ENCODE measurements around the gene PLEKHD1. TPM values are rescaled to one million over a fixed set of nuclear protein-coding genes. Genes with fewer than 3 reads are reported as not detected.
"Not testable (repeated sequence)": the region's sequence is repeated elsewhere in the genome, so short reads cannot be mapped to it uniquely, and the experiment has no call there.

Gene PLEKHD1
- total RNA-seq, 1 experiment from 2014 or later, result not detected

- DNase-seq (ENCODE audit: low read depth), result no peak
These were observed 2.5 kb upstream of the PLEKHD1 start for GRCh38 chr14:69481815-69482568.

GRCh38 chr14:69483765-69484443 is 624 bp upstream of the PLEKHD1 start:
- DNase-seq (ENCODE audit: low read depth), result no peak

- no peak for DNase-seq (ENCODE audit: low read depth)
These were observed 760 bp downstream of the PLEKHD1 start for GRCh38 chr14:69485315-69485660.

- no peak for DNase-seq (ENCODE audit: low read depth)
These were observed 1.2 kb downstream of the PLEKHD1 start for GRCh38 chr14:69485701-69486100.

- DNase-seq (ENCODE audit: low read depth), result no peak
These were observed 2.7 kb downstream of the PLEKHD1 start for GRCh38 chr14:69487226-69487625.

GRCh38 chr14:69487771-69488170 is 3.2 kb downstream of the PLEKHD1 start:
- no peak for DNase-seq (ENCODE audit: low read depth)

GRCh38 chr14:69489495-69489894 is 5.0 kb downstream of the PLEKHD1 start:
- no peak for DNase-seq (ENCODE audit: low read depth)

- no peak for DNase-seq (ENCODE audit: low read depth)
These were observed 5.8 kb downstream of the PLEKHD1 start for GRCh38 chr14:69490219-69490918.

GRCh38 chr14:69491193-69491592 is 6.7 kb downstream of the PLEKHD1 start:
- no peak for DNase-seq (ENCODE audit: low read depth)

- no peak for DNase-seq (ENCODE audit: low read depth)
These were observed 8.5 kb downstream of the PLEKHD1 start for GRCh38 chr14:69493038-69493437.

- no peak for DNase-seq (ENCODE audit: low read depth)
These were observed 9.3 kb downstream of the PLEKHD1 start for GRCh38 chr14:69493791-69494190.

- DNase-seq (ENCODE audit: low read depth), result no peak
These were observed 10.9 kb downstream of the PLEKHD1 start for GRCh38 chr14:69495341-69495921.

GRCh38 chr14:69497866-69498265 is 13.3 kb downstream of the PLEKHD1 start:
- DNase-seq (ENCODE audit: low read depth), result not testable (repeated sequence)

- DNase-seq (ENCODE audit: low read depth), result not testable (repeated sequence)
These were observed 13.8 kb downstream of the PLEKHD1 start for GRCh38 chr14:69498286-69498685.

- DNase-seq (ENCODE audit: low read depth), result no peak
These were observed 14.9 kb downstream of the PLEKHD1 start for GRCh38 chr14:69499436-69499835.

- DNase-seq (ENCODE audit: low read depth), result no peak
These were observed 15.6 kb downstream of the PLEKHD1 start for GRCh38 chr14:69500096-69500495.

GRCh38 chr14:69500736-69501135 is 16.2 kb downstream of the PLEKHD1 start:
- no peak for DNase-seq (ENCODE audit: low read depth)

GRCh38 chr14:69501423-69501838 is 16.9 kb downstream of the PLEKHD1 start:
- no peak for DNase-seq (ENCODE audit: low read depth)

GRCh38 chr14:69504775-69505174 is 20.2 kb downstream of the PLEKHD1 start:
- DNase-seq (ENCODE audit: low read depth), result no peak

- DNase-seq (ENCODE audit: low read depth), result peak; percentile 46
These were observed 21.1 kb downstream of the PLEKHD1 start for GRCh38 chr14:69505338-69506240.

- no peak for DNase-seq (ENCODE audit: low read depth)
These were observed 21.7 kb downstream of the PLEKHD1 start for GRCh38 chr14:69506241-69506595.

Data from HT1080 (cell line).